B cell (primary cell): ENCODE data around the gene ACTL8. TPM values are rescaled to one million over a fixed set of nuclear protein-coding genes. Genes with fewer than 3 reads are reported as not detected.

Source experiments
- ATAC-seq: fragments of 200-7000 bp; cut with Tn5 transposase; one replicate; pipeline ENCODE4 v1.10.0; 2021; ENCODE audit warnings: low read depth, mild to moderate bottlenecking, moderate number of reproducible peaks, moderate library complexity
- CTCF ChIA-PET: fragments of 350-600 bp; sonication (Branson Sonifier 250); formaldehyde crosslinking; loops from one replicate; lab custom pipeline; 2021; ENCODE audit warnings: antibody characterized with exemption, inconsistent platforms; lab: Charles Lee
- POLR2A ChIA-PET: fragments of 350-600 bp; sonication (Branson Sonifier 250); formaldehyde crosslinking; loops from one replicate; lab custom pipeline; 2021; ENCODE audit warnings: antibody characterized with exemption; lab: Charles Lee
- DNase-seq: peaks from one replicate; pipeline ENCODE4 v3.0.0; 2013
- H2AFZ ChIP-seq: 2 replicates; pipeline ENCODE4 v1.6.1; 2012; ENCODE audit warnings: mild to moderate bottlenecking, low read depth, low read length; ENCODE audit not compliant: insufficient read depth, poor library complexity, severe bottlenecking
- H3K27ac ChIP-seq, 2 donors: 1 replicate in 1 of 2; 2 replicates in 1 of 2; pipeline ENCODE4 v1.5.1; 2012 to 2013; ENCODE audit warnings: low read length in 2 of 2, mild to moderate bottlenecking in 2 of 2, moderate library complexity in 1 of 2
- H3K27me3 ChIP-seq, 4 experiments: fragments of 200-600 bp in 1 of 4; sonication (generic) in 1 of 4; replicated peaks in 1 of 4; 1 replicate in 2 of 4; 2 replicates in 2 of 4; pipeline versions ENCODE4 v1.6.1 to v1.7.0; 2013 to 2016; ENCODE audit warnings: low read length in 3 of 4, mild to moderate bottlenecking in 2 of 4, mixed read lengths in 1 of 4, moderate library complexity in 1 of 4; ENCODE audit not compliant: insufficient read depth in 4 of 4, control insufficient read depth in 3 of 4; ENCODE audit errors: control extremely low read depth in 1 of 4
- H3K36me3 ChIP-seq, 2 experiments: replicated peaks in 1 of 2; 1 replicate in 1 of 2; 2 replicates in 1 of 2; pipeline versions ENCODE4 v1.6.1 to v1.7.1; 2013; ENCODE audit warnings: low read length in 1 of 2; ENCODE audit not compliant: insufficient read depth in 2 of 2, control insufficient read depth in 1 of 2; ENCODE audit errors: control extremely low read depth in 1 of 2, extremely low read depth in 1 of 2
- H3K4me1 ChIP-seq, 2 donors: fragments of 200-600 bp in 1 of 2; sonication (generic) in 1 of 2; 1 replicate in 1 of 2; 2 replicates in 1 of 2; pipeline versions ENCODE4 v1.5.1 to v1.6.1; 2013 to 2017; ENCODE audit warnings: low read length in 2 of 2; ENCODE audit not compliant: control insufficient read depth in 2 of 2, insufficient read depth in 2 of 2
- H3K4me2 ChIP-seq: replicated peaks from 2 replicates; pipeline ENCODE3; 2012; ENCODE audit warnings: mild to moderate bottlenecking, low read depth, low read length; ENCODE audit not compliant: poor library complexity, severe bottlenecking
- H3K4me3 ChIP-seq, 5 experiments: fragments of 200-600 bp in 1 of 5; sonication (generic) in 1 of 5; 1 replicate in 3 of 5; 2 replicates in 2 of 5; pipeline versions ENCODE4 v1.5.1 to v1.7.0; 2011 to 2016; ENCODE audit warnings: low read length in 4 of 5, mild to moderate bottlenecking in 4 of 5, low read depth in 2 of 5, control low read depth in 1 of 5, moderate library complexity in 1 of 5; ENCODE audit not compliant: insufficient read depth in 1 of 5; ENCODE audit errors: control extremely low read depth in 1 of 5, extremely low read depth in 1 of 5
- H3K79me2 ChIP-seq: fragments of 200-600 bp; sonication (generic); one replicate; pipeline ENCODE4 v1.6.0; 2016; ENCODE audit warnings: low read length; ENCODE audit not compliant: control insufficient read depth, insufficient read depth
- H3K9ac ChIP-seq: fragments of 200-600 bp; sonication (generic); 2 replicates; pipeline ENCODE4 v1.6.1; 2017; ENCODE audit warnings: mild to moderate bottlenecking, low read length, moderate library complexity
- H3K9me3 ChIP-seq, 3 donors: one replicate each; pipeline versions ENCODE4 v1.6.1 to v1.7.1; 2013; ENCODE audit warnings: low read length in 2 of 3; ENCODE audit not compliant: control insufficient read depth in 2 of 3, insufficient read depth in 1 of 3; ENCODE audit errors: control extremely low read depth in 1 of 3
- H4K20me1 ChIP-seq: 2 replicates; pipeline ENCODE4 v1.6.0; 2012; ENCODE audit warnings: mild to moderate bottlenecking, low read length; ENCODE audit not compliant: insufficient read depth, control insufficient read depth, poor library complexity, severe bottlenecking
- H3K27ac Mint-ChIP-seq: one replicate; pipeline ENCODE4 v1.8.0; 2021; ENCODE audit warnings: mixed read lengths
- H3K27me3 Mint-ChIP-seq: one replicate; pipeline ENCODE4 v1.8.0; 2021; ENCODE audit warnings: mixed read lengths
- H3K4me1 Mint-ChIP-seq: one replicate; pipeline ENCODE4 v1.8.0; 2021; ENCODE audit warnings: mixed read lengths
- H3K4me3 Mint-ChIP-seq: one replicate; pipeline ENCODE4 v1.8.0; 2021; ENCODE audit warnings: mixed read lengths
- H3K9me3 Mint-ChIP-seq: one replicate; pipeline ENCODE4 v1.8.0; 2022; ENCODE audit warnings: mixed read lengths; ENCODE audit not compliant: insufficient read depth
- CTCF ChIP-seq: fragments of 200-600 bp; IDR thresholded peaks from one replicate; pipeline ENCODE4 v1.8.0; 2022; ENCODE audit warnings: antibody characterized with exemption, mild to moderate bottlenecking
- EZH2 ChIP-seq: IDR thresholded peaks from 2 replicates; pipeline ENCODE4 v1.6.1; 2012; ENCODE audit warnings: borderline replicate concordance, low read depth, mild to moderate bottlenecking, moderate library complexity, low read length; ENCODE audit not compliant: insufficient read depth, poor library complexity, severe bottlenecking
- WGBS: methylation state at CpG from one replicate; pipeline ENCODE4 v1.1.5; 2013; ENCODE audit warnings: missing lambda C conversion rate; ENCODE audit not compliant: insufficient coverage; 5-methylcytosine and 5-hydroxymethylcytosine counted together
- intact Hi-C: fragments of 100-400 bp; cut with micrococcal nuclease; formaldehyde crosslinking; loops from one replicate; pipeline ENCODE4 v1.10.0; 2022
- polyA plus RNA-seq: library from polyadenylated mRNA; depleted of rRNA; stranded (reverse); fragments of >200 nt; gene quantifications from 2 replicates; pipeline ENCODE4 v1.2.3, GENCODE V29; 2012
- total RNA-seq, 2 donors: library from RNA; stranded (reverse); fragments of 120-200 nt in 1 of 2; gene quantifications; 1 replicate in 1 of 2; 2 replicates in 1 of 2; pipeline versions ENCODE4 v1.2.3 to v1.2.4, GENCODE V29; 2013 to 2022

The ACTL8 gene
- total and polyA plus RNA-seq, 2 donors (not counting 1 experiment from before 2014, with no cell fraction given) = not detected

DNA sequence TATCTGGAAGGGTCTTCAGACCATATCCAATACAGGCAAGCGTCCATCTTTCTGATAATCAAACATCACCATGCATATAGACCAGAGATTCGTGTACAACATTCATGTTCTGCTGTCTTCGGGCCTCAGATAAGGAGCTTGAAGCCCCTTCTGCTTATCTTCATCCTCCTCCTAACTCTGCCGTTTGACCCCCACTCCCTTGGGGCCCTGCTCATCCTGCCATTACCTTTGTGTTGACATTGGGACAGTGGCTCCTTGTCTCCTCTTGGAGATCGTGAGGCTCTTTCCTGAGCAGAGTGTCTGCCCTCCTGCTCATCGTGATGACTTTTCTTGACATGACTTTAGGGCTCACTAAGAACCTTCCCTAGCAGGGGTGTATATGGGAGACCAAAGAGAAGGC is 37.3 kb downstream of the ACTL8 start:
- Histone ChIP-seq H4K20me1 (no peaks in the 10 kb centered on the region), H3K4me1 (no peaks in the 10 kb centered on the region), H2AFZ (no peak overlapping the region), H3K9me3 (peaks cover 0 to 12% (median 0%) of the 10 kb centered on the region in 3 donors), H3K27ac (no peak overlapping the region), H3K79me2 (no peaks in the 10 kb centered on the region), H3K4me3 (no peak overlapping the region), H3K9ac (no peak overlapping the region), H3K36me3 (no peaks in the 10 kb centered on the region), H3K4me2 (no peak overlapping the region), H3K27me3 (peaks cover 0 to 7% (median 0%) of the 10 kb centered on the region in 4 experiments)
- TF ChIP-seq CTCF = no peak
- TF ChIP-seq EZH2 = no peak
- H3K4me3 Mint-ChIP-seq = no peak overlapping the region
- POLR2A ChIA-PET = no interaction called here
- WGBS = 81% methylated on average over 5 of the region's 6 CpGs
- peaks cover 21% of the 10 kb centered on the region for H3K27me3 Mint-ChIP-seq
- CTCF ChIA-PET = no interaction called here
- ATAC-seq = no peak
- H3K9me3 Mint-ChIP-seq = no peaks in the 10 kb centered on the region
- H3K27ac Mint-ChIP-seq = no peak overlapping the region
- intact Hi-C loops = no loop called here
- no peak for DNase-seq
- no peaks in the 10 kb centered on the region for H3K4me1 Mint-ChIP-seq

- DNase-seq (no peak), ATAC-seq (no peak)
- Histone ChIP-seq H3K4me1 (no peaks in the 10 kb centered on the region), H3K9me3 (peaks cover 0 to 8% (median 0%) of the 10 kb centered on the region in 3 donors), H4K20me1 (no peaks in the 10 kb centered on the region), H3K9ac (no peak overlapping the region), H3K27ac (no peak overlapping the region), H3K36me3 (no peaks in the 10 kb centered on the region), H3K4me3 (no peak overlapping the region), H2AFZ (no peak overlapping the region), H3K79me2 (no peaks in the 10 kb centered on the region), H3K27me3 (peaks cover 0 to 7% (median 0%) of the 10 kb centered on the region in 4 experiments), H3K4me2 (no peak overlapping the region)
- Mint-ChIP-seq H3K4me1 (no peaks in the 10 kb centered on the region), H3K27ac (no peak overlapping the region), H3K4me3 (no peak overlapping the region), H3K9me3 (no peaks in the 10 kb centered on the region), H3K27me3 (peaks cover 30% of the 10 kb centered on the region)
- ChIA-PET POLR2A (no interaction called here), CTCF (no interaction called here)
- intact Hi-C loops = no loop called here
- TF ChIP-seq EZH2 (no peak), CTCF (no peak)
- 70% methylated on average over 12 of the region's 15 CpGs for WGBS
These were observed 40.1 kb downstream of the ACTL8 start for GRCh38 chr1:17795081-17795809.
